Thoracic aorta (tissue), 2 donors: ENCODE results near the gene CIART. TPM values are rescaled to one million over a fixed set of nuclear protein-coding genes. Genes with fewer than 3 reads are reported as not detected.

Experiments used
- ATAC-seq: fragments of 150-250 bp; one replicate; pipeline ENCODE4 v1.8.0; 2017; ENCODE audit warnings: low read depth; ENCODE audit not compliant: insufficient number of reproducible peaks, low FRiP score
- DNase-seq: peaks from one replicate; pipeline ENCODE4 v3.0.0-alpha.2; 2020; ENCODE audit warnings: low spot score
- H3K27ac ChIP-seq, 2 donors: fragments of 200-600 bp; sonication (generic); 1 replicate in 1 of 2; 2 replicates in 1 of 2; pipeline ENCODE4 v1.5.1; 2016; ENCODE audit warnings: mild to moderate bottlenecking in 2 of 2, moderate library complexity in 2 of 2
- H3K27me3 ChIP-seq: fragments of 200-600 bp; sonication (generic); replicated peaks from 2 replicates; pipeline ENCODE4 v1.6.0; 2016; ENCODE audit warnings: mild to moderate bottlenecking; ENCODE audit not compliant: insufficient read depth
- H3K36me3 ChIP-seq: fragments of 200-600 bp; sonication (generic); one replicate; pipeline ENCODE4 v1.5.1; 2016
- H3K4me1 ChIP-seq, 2 donors: fragments of 200-600 bp; sonication (generic); 1 replicate in 1 of 2; 2 replicates in 1 of 2; pipeline versions ENCODE4 v1.5.1 to v1.6.0; 2016; ENCODE audit warnings: low read depth in 2 of 2, mild to moderate bottlenecking in 1 of 2; ENCODE audit not compliant: control insufficient read depth in 1 of 2
- H3K4me3 ChIP-seq: fragments of 200-600 bp; sonication (generic); 2 replicates; pipeline ENCODE4 v1.5.1; 2016; ENCODE audit warnings: mild to moderate bottlenecking
- H3K9me3 ChIP-seq: fragments of 200-600 bp; sonication (generic); 2 replicates; pipeline ENCODE4 v1.5.1; 2016
- total RNA-seq, 2 donors: library from RNA; depleted of rRNA; stranded (reverse); fragments of >200 nt; gene quantifications; one replicate each; pipeline versions ENCODE4 v1.1.0 to v1.2.3, GENCODE V29; 2016
- TF ChIP-seq, protein P1 (sequence below): fragments of 200-600 bp; sonication (generic); IDR thresholded peaks from one replicate; pipeline ENCODE4 v1.5.1; 2019; ENCODE audit warnings: antibody characterized with exemption

The CIART gene
- total RNA-seq, 2 donors from 2014 or later: 5.2 to 9.7 TPM

DNA sequence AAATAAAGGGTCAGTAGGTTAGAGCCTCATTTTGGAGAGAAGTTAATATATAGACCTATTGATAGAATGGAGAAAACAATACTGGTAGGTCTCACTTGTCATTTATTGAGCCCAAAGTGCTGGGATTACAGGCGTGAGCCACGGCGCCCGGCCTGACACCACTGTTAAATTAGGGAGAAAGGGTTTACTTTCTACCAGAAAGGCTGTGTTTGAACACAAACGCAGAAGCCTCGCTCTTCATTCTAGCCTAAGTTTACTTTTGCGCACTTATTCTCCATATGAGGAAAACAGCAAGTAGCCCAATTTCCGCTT is 38.3 kb downstream of the CIART start:
- Histone ChIP-seq H3K27ac (peak overlapping the region; percentile 78 to 90), H3K4me3 (peak overlapping the region; percentile 77), H3K4me1 (peaks cover 8 to 11% of the 10 kb centered on the region in 2 donors), H3K9me3 (no peaks in the 10 kb centered on the region), H3K36me3 (peaks cover 9% of the 10 kb centered on the region), H3K27me3 (no peaks in the 10 kb centered on the region)
- no peak for DNase-seq
- TF ChIP-seq, protein P1, sequence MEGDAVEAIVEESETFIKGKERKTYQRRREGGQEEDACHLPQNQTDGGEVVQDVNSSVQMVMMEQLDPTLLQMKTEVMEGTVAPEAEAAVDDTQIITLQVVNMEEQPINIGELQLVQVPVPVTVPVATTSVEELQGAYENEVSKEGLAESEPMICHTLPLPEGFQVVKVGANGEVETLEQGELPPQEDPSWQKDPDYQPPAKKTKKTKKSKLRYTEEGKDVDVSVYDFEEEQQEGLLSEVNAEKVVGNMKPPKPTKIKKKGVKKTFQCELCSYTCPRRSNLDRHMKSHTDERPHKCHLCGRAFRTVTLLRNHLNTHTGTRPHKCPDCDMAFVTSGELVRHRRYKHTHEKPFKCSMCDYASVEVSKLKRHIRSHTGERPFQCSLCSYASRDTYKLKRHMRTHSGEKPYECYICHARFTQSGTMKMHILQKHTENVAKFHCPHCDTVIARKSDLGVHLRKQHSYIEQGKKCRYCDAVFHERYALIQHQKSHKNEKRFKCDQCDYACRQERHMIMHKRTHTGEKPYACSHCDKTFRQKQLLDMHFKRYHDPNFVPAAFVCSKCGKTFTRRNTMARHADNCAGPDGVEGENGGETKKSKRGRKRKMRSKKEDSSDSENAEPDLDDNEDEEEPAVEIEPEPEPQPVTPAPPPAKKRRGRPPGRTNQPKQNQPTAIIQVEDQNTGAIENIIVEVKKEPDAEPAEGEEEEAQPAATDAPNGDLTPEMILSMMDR: no peak
- ATAC-seq: no peak

DNA sequence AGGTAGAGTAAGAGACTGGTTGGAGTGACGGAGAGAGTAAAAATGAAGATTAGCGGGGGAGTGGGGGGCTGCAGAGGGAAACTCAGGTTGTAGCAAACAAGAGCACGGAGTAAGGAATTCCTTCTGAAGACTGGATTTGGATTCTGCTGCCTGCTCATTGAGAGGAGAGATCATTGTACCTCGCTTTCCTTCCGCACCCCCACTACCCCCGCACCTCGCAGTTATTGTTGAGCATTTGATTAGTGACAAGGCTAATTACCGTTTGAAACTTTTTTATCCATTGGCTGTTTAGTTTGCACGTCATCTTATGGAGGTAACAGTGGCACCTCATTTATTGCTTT is 39.4 kb downstream of the CIART start:
- Histone ChIP-seq H3K27ac (peak overlapping the region; percentile 78 to 90), H3K27me3 (no peaks in the 10 kb centered on the region), H3K4me3 (peak overlapping the region; percentile 77), H3K36me3 (peaks cover 18% of the 10 kb centered on the region), H3K4me1 (peaks cover 8 to 11% of the 10 kb centered on the region in 2 donors), H3K9me3 (no peaks in the 10 kb centered on the region)
- TF ChIP-seq, protein P1: no peak
- no peak for ATAC-seq
- no peak for DNase-seq

DNA sequence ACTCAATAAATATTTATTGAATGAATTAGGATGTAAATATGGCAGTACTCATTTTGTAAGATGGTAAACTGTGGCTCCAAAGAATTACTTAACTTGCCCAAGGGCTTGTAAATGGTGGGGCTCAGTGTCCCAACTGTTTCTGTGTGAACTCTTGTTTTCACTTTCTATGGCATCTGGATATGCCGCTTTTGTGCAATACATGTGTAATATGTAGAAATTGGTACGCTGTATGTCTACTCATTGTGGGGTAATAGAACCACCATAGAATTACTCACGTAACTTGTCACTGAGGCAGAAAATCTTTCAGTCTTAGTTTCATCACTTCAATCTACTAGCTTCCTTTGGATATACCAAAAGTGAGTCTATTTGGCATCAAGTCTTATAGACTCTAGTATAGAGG is 40.0 kb downstream of the CIART start:
- Histone ChIP-seq H3K27me3 (no peaks in the 10 kb centered on the region), H3K27ac (peak overlapping the region in 1 of 2 donors; percentile 78), H3K4me3 (peak overlapping the region; percentile 77), H3K4me1 (peaks cover 8 to 11% of the 10 kb centered on the region in 2 donors), H3K36me3 (peaks cover 21% of the 10 kb centered on the region), H3K9me3 (no peaks in the 10 kb centered on the region)
- no peak for DNase-seq
- TF ChIP-seq, protein P1: no peak
- ATAC-seq: no peak

DNA sequence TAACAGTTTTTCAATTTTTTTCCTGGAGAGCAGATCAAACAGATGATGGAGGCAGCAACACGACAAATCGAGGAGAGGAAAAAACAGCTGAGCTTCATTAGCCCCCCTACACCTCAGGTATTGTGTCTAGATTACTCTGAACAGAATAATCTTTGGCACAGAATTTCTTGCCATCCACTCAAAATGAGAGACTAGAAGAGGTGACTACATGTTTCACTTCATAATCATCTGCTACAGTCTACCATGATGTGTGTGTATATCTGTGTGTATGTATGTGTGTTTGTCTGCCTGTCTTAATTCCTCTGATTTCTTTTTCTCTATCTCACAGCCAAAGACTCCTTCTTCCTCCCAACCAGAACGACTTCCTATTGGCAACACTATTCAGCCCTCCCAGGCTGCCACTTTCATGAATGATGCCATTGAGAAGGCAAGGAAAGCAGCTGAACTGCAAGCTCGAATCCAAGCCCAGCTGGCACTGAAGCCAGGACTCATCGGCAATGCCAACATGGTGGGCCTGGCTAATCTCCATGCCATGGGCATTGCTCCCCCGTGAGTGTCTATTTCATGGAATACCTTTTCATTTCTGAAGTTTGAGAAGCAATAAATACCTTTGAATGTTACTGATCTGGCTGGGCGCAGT is 50.4 kb downstream of the CIART start:
- Histone ChIP-seq H3K27me3 (no peaks in the 10 kb centered on the region), H3K9me3 (no peaks in the 10 kb centered on the region), H3K4me3 (no peak overlapping the region), H3K4me1 (no peaks in the 10 kb centered on the region), H3K36me3 (peaks cover 73% of the 10 kb centered on the region), H3K27ac (no peak overlapping the region)
- no peak for DNase-seq
- TF ChIP-seq, protein P1: no peak
- ATAC-seq: no peak

Other genes starting within 250 kb of the CIART start
- gene VPS45, start 214.8 kb upstream of the CIART start, total RNA-seq: 10 to 100 TPM; 46.2 to 68.9 TPM
- 100 to 1,000 TPM; 106 to 125 TPM for gene PLEKHO1, start 132.6 kb upstream of the CIART start, total RNA-seq
- gene ANP32E, start 46.4 kb upstream of the CIART start, total RNA-seq: 10 to 100 TPM; 10.7 to 22.2 TPM
- gene CA14, start 24.8 kb upstream of the CIART start, total RNA-seq: not detected
- 10 to 100 TPM; 77.5 to 84.5 TPM for gene APH1A, start 13.5 kb upstream of the CIART start, total RNA-seq
- 10 to 100 TPM in 1 of 2 donors, 1 to 10 TPM in 1; 6.8 to 27.9 TPM for gene C1orf54, start 9.8 kb upstream of the CIART start, total RNA-seq
- 10 to 100 TPM; 30.1 to 39.5 TPM for gene MRPS21, start 11.3 kb downstream of the CIART start, total RNA-seq
- 10 to 100 TPM; 61.3 to 66.5 TPM for gene PRPF3, start 39.0 kb downstream of the CIART start, total RNA-seq
- gene RPRD2, start 81.6 kb downstream of the CIART start, total RNA-seq: 10 to 100 TPM; 19.5 to 28.4 TPM
- 10 to 100 TPM; 11.6 to 13.5 TPM for gene TARS2, start 204.9 kb downstream of the CIART start, total RNA-seq
- 10 to 100 TPM; 22.8 to 54.0 TPM for gene ECM1, start 225.6 kb downstream of the CIART start, total RNA-seq
- not detected for gene FALEC, start 233.2 kb downstream of the CIART start, total RNA-seq